Adrenal gland (tissue), 5 donors: Measurements from ENCODE around the gene HLA-DQA1.
"Not testable (repeated sequence)": the region's sequence is repeated elsewhere in the genome, so short reads cannot be mapped to it uniquely, and the experiment has no call there.

Source experiments
- POLR2A ChIP-seq, 2 donors: fragments of 450-650 bp; IDR thresholded peaks; one replicate each; pipeline ENCODE4 v1.6.1; 2017; ENCODE audit warnings: antibody characterized with exemption in 2 of 2, mild to moderate bottlenecking in 2 of 2, moderate library complexity in 1 of 2
- TF ChIP-seq, protein P1 (sequence below), 6 experiments: fragments of 450-650 bp in 4 of 6; fragments of 200-600 bp in 2 of 6; sonication (generic) in 1 of 6; IDR thresholded peaks; 1 replicate in 5 of 6; 2 replicates in 1 of 6; pipeline versions ENCODE4 v1.5.1 to v1.8.0; 2016 to 2021; ENCODE audit warnings: antibody characterized with exemption in 6 of 6, mild to moderate bottlenecking in 2 of 6, moderate library complexity in 1 of 6
- donor health status: DM: no; HTN: no; CAD: no.

DNA sequence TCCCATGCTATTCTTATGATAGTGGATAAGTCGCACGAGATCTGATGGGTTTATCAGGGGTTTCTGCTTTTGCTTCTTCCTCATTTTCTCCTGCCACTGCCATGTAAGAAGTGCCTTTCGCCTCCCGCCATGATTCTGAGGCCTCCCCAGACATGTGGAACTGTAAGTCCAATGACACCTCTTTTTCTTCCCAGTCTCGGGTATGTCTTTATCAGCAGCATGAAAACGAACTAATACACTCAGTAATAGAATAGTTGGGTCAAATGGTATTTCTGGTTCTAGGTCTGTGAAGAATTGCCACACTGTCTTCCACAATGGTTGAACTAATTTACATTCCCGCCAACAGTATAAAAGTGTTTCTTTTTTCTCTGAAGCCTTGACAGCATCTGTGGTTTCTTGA is 36.9 kb downstream of the HLA-DQA1 start:
- TF ChIP-seq, protein P1, sequence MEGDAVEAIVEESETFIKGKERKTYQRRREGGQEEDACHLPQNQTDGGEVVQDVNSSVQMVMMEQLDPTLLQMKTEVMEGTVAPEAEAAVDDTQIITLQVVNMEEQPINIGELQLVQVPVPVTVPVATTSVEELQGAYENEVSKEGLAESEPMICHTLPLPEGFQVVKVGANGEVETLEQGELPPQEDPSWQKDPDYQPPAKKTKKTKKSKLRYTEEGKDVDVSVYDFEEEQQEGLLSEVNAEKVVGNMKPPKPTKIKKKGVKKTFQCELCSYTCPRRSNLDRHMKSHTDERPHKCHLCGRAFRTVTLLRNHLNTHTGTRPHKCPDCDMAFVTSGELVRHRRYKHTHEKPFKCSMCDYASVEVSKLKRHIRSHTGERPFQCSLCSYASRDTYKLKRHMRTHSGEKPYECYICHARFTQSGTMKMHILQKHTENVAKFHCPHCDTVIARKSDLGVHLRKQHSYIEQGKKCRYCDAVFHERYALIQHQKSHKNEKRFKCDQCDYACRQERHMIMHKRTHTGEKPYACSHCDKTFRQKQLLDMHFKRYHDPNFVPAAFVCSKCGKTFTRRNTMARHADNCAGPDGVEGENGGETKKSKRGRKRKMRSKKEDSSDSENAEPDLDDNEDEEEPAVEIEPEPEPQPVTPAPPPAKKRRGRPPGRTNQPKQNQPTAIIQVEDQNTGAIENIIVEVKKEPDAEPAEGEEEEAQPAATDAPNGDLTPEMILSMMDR (IDR thresholded peaks at IDR 0.05) = not testable (repeated sequence)
- TF ChIP-seq POLR2A (IDR thresholded peaks at IDR 0.05) = not testable (repeated sequence)
